B cell (primary cell): ENCODE measurements around the gene OS9. TPM values are rescaled to one million over a fixed set of nuclear protein-coding genes. Genes with fewer than 3 reads are reported as not detected.

ENCODE experiments used
- ATAC-seq: fragments of 200-7000 bp; cut with Tn5 transposase; one replicate; pipeline ENCODE4 v1.10.0; 2021; ENCODE audit warnings: low read depth, mild to moderate bottlenecking, moderate number of reproducible peaks, moderate library complexity
- CTCF ChIA-PET: fragments of 350-600 bp; sonication (Branson Sonifier 250); formaldehyde crosslinking; loops from one replicate; lab custom pipeline; 2021; ENCODE audit warnings: antibody characterized with exemption, inconsistent platforms; lab: Charles Lee
- POLR2A ChIA-PET: fragments of 350-600 bp; sonication (Branson Sonifier 250); formaldehyde crosslinking; loops from one replicate; lab custom pipeline; 2021; ENCODE audit warnings: antibody characterized with exemption; lab: Charles Lee
- DNase-seq: peaks from one replicate; pipeline ENCODE4 v3.0.0; 2013
- H2AFZ ChIP-seq: 2 replicates; pipeline ENCODE4 v1.6.1; 2012; ENCODE audit warnings: mild to moderate bottlenecking, low read depth, low read length; ENCODE audit not compliant: insufficient read depth, poor library complexity, severe bottlenecking
- H3K27ac ChIP-seq, 2 donors: 1 replicate in 1 of 2; 2 replicates in 1 of 2; pipeline ENCODE4 v1.5.1; 2012 to 2013; ENCODE audit warnings: low read length in 2 of 2, mild to moderate bottlenecking in 2 of 2, moderate library complexity in 1 of 2
- H3K27me3 ChIP-seq, 4 experiments: fragments of 200-600 bp in 1 of 4; sonication (generic) in 1 of 4; replicated peaks in 1 of 4; 1 replicate in 2 of 4; 2 replicates in 2 of 4; pipeline versions ENCODE4 v1.6.1 to v1.7.0; 2013 to 2016; ENCODE audit warnings: low read length in 3 of 4, mild to moderate bottlenecking in 2 of 4, mixed read lengths in 1 of 4, moderate library complexity in 1 of 4; ENCODE audit not compliant: insufficient read depth in 4 of 4, control insufficient read depth in 3 of 4; ENCODE audit errors: control extremely low read depth in 1 of 4
- H3K36me3 ChIP-seq, 2 experiments: replicated peaks in 1 of 2; 1 replicate in 1 of 2; 2 replicates in 1 of 2; pipeline versions ENCODE4 v1.6.1 to v1.7.1; 2013; ENCODE audit warnings: low read length in 1 of 2; ENCODE audit not compliant: insufficient read depth in 2 of 2, control insufficient read depth in 1 of 2; ENCODE audit errors: control extremely low read depth in 1 of 2, extremely low read depth in 1 of 2
- H3K4me1 ChIP-seq, 2 donors: fragments of 200-600 bp in 1 of 2; sonication (generic) in 1 of 2; 1 replicate in 1 of 2; 2 replicates in 1 of 2; pipeline versions ENCODE4 v1.5.1 to v1.6.1; 2013 to 2017; ENCODE audit warnings: low read length in 2 of 2; ENCODE audit not compliant: control insufficient read depth in 2 of 2, insufficient read depth in 2 of 2
- H3K4me2 ChIP-seq: replicated peaks from 2 replicates; pipeline ENCODE3; 2012; ENCODE audit warnings: mild to moderate bottlenecking, low read depth, low read length; ENCODE audit not compliant: poor library complexity, severe bottlenecking
- H3K4me3 ChIP-seq, 5 experiments: fragments of 200-600 bp in 1 of 5; sonication (generic) in 1 of 5; 1 replicate in 3 of 5; 2 replicates in 2 of 5; pipeline versions ENCODE4 v1.5.1 to v1.7.0; 2011 to 2016; ENCODE audit warnings: low read length in 4 of 5, mild to moderate bottlenecking in 4 of 5, low read depth in 2 of 5, control low read depth in 1 of 5, moderate library complexity in 1 of 5; ENCODE audit not compliant: insufficient read depth in 1 of 5; ENCODE audit errors: control extremely low read depth in 1 of 5, extremely low read depth in 1 of 5
- H3K79me2 ChIP-seq: fragments of 200-600 bp; sonication (generic); one replicate; pipeline ENCODE4 v1.6.0; 2016; ENCODE audit warnings: low read length; ENCODE audit not compliant: control insufficient read depth, insufficient read depth
- H3K9ac ChIP-seq: fragments of 200-600 bp; sonication (generic); 2 replicates; pipeline ENCODE4 v1.6.1; 2017; ENCODE audit warnings: mild to moderate bottlenecking, low read length, moderate library complexity
- H3K9me3 ChIP-seq, 3 donors: one replicate each; pipeline versions ENCODE4 v1.6.1 to v1.7.1; 2013; ENCODE audit warnings: low read length in 2 of 3; ENCODE audit not compliant: control insufficient read depth in 2 of 3, insufficient read depth in 1 of 3; ENCODE audit errors: control extremely low read depth in 1 of 3
- H4K20me1 ChIP-seq: 2 replicates; pipeline ENCODE4 v1.6.0; 2012; ENCODE audit warnings: mild to moderate bottlenecking, low read length; ENCODE audit not compliant: insufficient read depth, control insufficient read depth, poor library complexity, severe bottlenecking
- H3K27ac Mint-ChIP-seq: one replicate; pipeline ENCODE4 v1.8.0; 2021; ENCODE audit warnings: mixed read lengths
- H3K27me3 Mint-ChIP-seq: one replicate; pipeline ENCODE4 v1.8.0; 2021; ENCODE audit warnings: mixed read lengths
- H3K4me1 Mint-ChIP-seq: one replicate; pipeline ENCODE4 v1.8.0; 2021; ENCODE audit warnings: mixed read lengths
- H3K4me3 Mint-ChIP-seq: one replicate; pipeline ENCODE4 v1.8.0; 2021; ENCODE audit warnings: mixed read lengths
- H3K9me3 Mint-ChIP-seq: one replicate; pipeline ENCODE4 v1.8.0; 2022; ENCODE audit warnings: mixed read lengths; ENCODE audit not compliant: insufficient read depth
- EZH2 ChIP-seq: IDR thresholded peaks from 2 replicates; pipeline ENCODE4 v1.6.1; 2012; ENCODE audit warnings: borderline replicate concordance, low read depth, mild to moderate bottlenecking, moderate library complexity, low read length; ENCODE audit not compliant: insufficient read depth, poor library complexity, severe bottlenecking
- WGBS: methylation state at CpG from one replicate; pipeline ENCODE4 v1.1.5; 2013; ENCODE audit warnings: missing lambda C conversion rate; ENCODE audit not compliant: insufficient coverage; 5-methylcytosine and 5-hydroxymethylcytosine counted together
- intact Hi-C: fragments of 100-400 bp; cut with micrococcal nuclease; formaldehyde crosslinking; loops from one replicate; pipeline ENCODE4 v1.10.0; 2022
- polyA plus RNA-seq: library from polyadenylated mRNA; depleted of rRNA; stranded (reverse); fragments of >200 nt; gene quantifications from 2 replicates; pipeline ENCODE4 v1.2.3, GENCODE V29; 2012
- total RNA-seq, 2 donors: library from RNA; stranded (reverse); fragments of 120-200 nt in 1 of 2; gene quantifications; 1 replicate in 1 of 2; 2 replicates in 1 of 2; pipeline versions ENCODE4 v1.2.3 to v1.2.4, GENCODE V29; 2013 to 2022
- TF ChIP-seq, protein P1 (sequence below): fragments of 200-600 bp; IDR thresholded peaks from one replicate; pipeline ENCODE4 v1.8.0; 2022; ENCODE audit warnings: antibody characterized with exemption, mild to moderate bottlenecking

OS9 gene
- total and polyA plus RNA-seq, 2 donors (not counting 1 experiment from before 2014, with no cell fraction given), result 182 to 234 TPM

- no peaks in the 10 kb centered on the region for H3K9me3 ChIP-seq
- intact Hi-C loops, result no loop called here
- ChIA-PET POLR2A (no interaction called here), CTCF (interaction anchor here (0.7 to 1.0 kb wide), 3 partner anchors 8 to 39 kb away, joined by 3 to 6 read pairs (median 3); no protein-coding TSS in a partner anchor)
- TF ChIP-seq EZH2, result no peak
- TF ChIP-seq, protein P1, sequence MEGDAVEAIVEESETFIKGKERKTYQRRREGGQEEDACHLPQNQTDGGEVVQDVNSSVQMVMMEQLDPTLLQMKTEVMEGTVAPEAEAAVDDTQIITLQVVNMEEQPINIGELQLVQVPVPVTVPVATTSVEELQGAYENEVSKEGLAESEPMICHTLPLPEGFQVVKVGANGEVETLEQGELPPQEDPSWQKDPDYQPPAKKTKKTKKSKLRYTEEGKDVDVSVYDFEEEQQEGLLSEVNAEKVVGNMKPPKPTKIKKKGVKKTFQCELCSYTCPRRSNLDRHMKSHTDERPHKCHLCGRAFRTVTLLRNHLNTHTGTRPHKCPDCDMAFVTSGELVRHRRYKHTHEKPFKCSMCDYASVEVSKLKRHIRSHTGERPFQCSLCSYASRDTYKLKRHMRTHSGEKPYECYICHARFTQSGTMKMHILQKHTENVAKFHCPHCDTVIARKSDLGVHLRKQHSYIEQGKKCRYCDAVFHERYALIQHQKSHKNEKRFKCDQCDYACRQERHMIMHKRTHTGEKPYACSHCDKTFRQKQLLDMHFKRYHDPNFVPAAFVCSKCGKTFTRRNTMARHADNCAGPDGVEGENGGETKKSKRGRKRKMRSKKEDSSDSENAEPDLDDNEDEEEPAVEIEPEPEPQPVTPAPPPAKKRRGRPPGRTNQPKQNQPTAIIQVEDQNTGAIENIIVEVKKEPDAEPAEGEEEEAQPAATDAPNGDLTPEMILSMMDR, result no peak
- peaks cover 33% of the 10 kb centered on the region for H3K79me2 ChIP-seq
- Mint-ChIP-seq H3K27me3 (no peaks in the 10 kb centered on the region), H3K4me3 (no peak overlapping the region), H3K9me3 (no peaks in the 10 kb centered on the region), H3K4me1 (peaks cover 57% of the 10 kb centered on the region), H3K27ac (no peak overlapping the region)
- H3K4me3 ChIP-seq, result no peak overlapping the region
- no peaks in the 10 kb centered on the region for H4K20me1 ChIP-seq
- H2AFZ ChIP-seq, result no peak overlapping the region
- ATAC-seq (no peak), DNase-seq (no peak)
- H3K36me3 ChIP-seq, result peaks cover 2 to 41% of the 10 kb centered on the region in 2 experiments
- 97% methylated on average over 5 of the region's 5 CpGs for WGBS
- H3K4me1 ChIP-seq, result peaks cover 33 to 52% of the 10 kb centered on the region in 2 donors
- no peaks in the 10 kb centered on the region for H3K27me3 ChIP-seq
- H3K4me2 ChIP-seq, result no peak overlapping the region
- H3K27ac ChIP-seq, result no peak overlapping the region
- H3K9ac ChIP-seq, result no peak overlapping the region
These were observed 55.1 kb downstream of the OS9 start for GRCh38 chr12:57749061-57749460.

DNA sequence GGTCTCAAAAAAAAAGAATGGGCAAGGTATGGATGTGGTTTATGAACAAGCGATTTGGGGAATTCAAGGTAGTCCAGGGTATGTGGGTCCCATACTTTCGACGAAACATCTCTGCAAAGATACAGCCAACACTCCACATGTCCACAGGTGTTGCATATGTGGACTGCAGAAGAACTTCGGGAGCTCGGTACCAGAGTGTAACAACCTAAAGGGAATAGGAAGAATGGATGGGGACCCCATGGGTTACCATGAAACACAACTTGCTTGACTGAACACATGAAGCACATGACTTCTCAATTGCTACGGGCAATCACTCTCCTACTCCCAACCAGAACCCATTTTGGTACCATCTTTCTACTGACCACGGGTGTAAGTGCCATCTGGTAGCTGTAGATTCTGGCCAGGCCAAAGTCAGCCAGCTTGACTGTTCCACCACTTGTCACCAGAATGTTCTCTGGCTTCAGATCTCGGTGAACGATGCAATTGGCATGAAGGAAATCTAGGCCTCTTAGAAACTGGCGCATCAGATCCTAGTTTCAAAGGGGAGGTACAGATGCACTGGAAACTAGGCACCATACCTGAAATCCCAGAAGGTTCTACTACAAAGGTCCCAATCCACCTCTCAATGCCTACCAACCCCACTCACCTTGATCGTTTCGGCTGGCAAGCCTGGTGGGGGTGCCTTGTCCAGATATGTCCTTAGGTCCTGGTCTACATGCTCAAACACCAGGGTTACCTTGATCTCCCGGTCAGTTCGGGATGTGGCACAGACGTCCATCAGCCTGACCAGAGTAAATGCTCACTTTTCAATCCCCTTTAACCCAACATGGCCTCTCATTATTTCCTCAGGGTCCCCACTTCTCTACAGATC is 56.9 kb downstream of the OS9 start:
- H3K27ac Mint-ChIP-seq, result peak overlapping the region; percentile 95
- DNase-seq, result no peak
- H3K4me3 ChIP-seq, result peak overlapping the region in 2 of 5 experiments; percentile 80 to 84
- no peak overlapping the region for H3K9ac ChIP-seq
- no peaks in the 10 kb centered on the region for H3K27me3 ChIP-seq
- WGBS, result 88% methylated on average over 14 of the region's 15 CpGs
- no peak overlapping the region for H2AFZ ChIP-seq
- H3K4me1 Mint-ChIP-seq, result peaks cover 49% of the 10 kb centered on the region
- ATAC-seq, result no peak
- H3K27ac ChIP-seq, result peak overlapping the region in 1 of 2 donors; percentile 85
- intact Hi-C loops, result loop anchor here (5.0 to 10.0 kb wide), 5 partner anchors 266 to 1633 kb away; partner anchors contain the start of genes GLI1, INHBE, MARS1 and NAB2
- peaks cover 31 to 45% of the 10 kb centered on the region in 2 donors for H3K4me1 ChIP-seq
- H3K4me3 Mint-ChIP-seq, result peak overlapping the region; percentile 91
- peaks cover 22% of the 10 kb centered on the region for H3K79me2 ChIP-seq
- peaks cover under 1% of the 10 kb centered on the region for H4K20me1 ChIP-seq
- peak overlapping the region; percentile 85 for H3K4me2 ChIP-seq
- TF ChIP-seq EZH2, result no peak
- TF ChIP-seq, protein P1, result no peak
- ChIA-PET POLR2A (interaction anchor here (0.7 kb wide), 1 partner anchor 62 kb away, joined by 5 read pairs; no protein-coding TSS in a partner anchor), CTCF (no interaction called here)
- H3K36me3 ChIP-seq, result peaks cover 2 to 41% of the 10 kb centered on the region in 2 experiments
- no peaks in the 10 kb centered on the region for H3K9me3 Mint-ChIP-seq
- H3K9me3 ChIP-seq, result no peaks in the 10 kb centered on the region
- H3K27me3 Mint-ChIP-seq, result no peaks in the 10 kb centered on the region
